Right hindlimb (tissue), 1 donor: Measurements from ENCODE around the gene KIAA1328.
"Not testable (repeated sequence)": the region's sequence is repeated elsewhere in the genome, so short reads cannot be mapped to it uniquely, and the experiment has no call there.

Source experiments
- DNase-seq: peaks from one replicate; pipeline ENCODE4 v3.0.0-alpha.2; 2018

Gene KIAA1328

DNA sequence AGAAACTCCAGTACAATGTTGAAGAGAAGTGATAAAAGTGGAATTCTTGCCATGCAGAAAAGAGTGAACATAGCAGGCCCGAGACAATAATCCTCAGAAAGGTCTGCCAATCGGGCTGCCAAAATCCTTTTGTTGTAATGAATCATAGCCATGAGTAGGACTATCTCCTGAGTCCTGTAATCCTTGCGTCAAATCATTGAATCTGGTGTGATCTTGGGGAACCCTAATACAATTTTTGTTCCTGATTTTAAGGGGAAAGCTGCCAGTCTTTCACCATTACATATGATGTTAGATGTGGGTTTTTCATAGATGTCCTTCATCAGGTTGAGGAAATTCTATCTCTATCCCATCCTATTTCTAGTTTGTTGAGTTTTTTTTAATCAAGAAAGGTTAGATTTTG lies 2.4 kb upstream of the KIAA1328 start:
- no peak for DNase-seq

DNA sequence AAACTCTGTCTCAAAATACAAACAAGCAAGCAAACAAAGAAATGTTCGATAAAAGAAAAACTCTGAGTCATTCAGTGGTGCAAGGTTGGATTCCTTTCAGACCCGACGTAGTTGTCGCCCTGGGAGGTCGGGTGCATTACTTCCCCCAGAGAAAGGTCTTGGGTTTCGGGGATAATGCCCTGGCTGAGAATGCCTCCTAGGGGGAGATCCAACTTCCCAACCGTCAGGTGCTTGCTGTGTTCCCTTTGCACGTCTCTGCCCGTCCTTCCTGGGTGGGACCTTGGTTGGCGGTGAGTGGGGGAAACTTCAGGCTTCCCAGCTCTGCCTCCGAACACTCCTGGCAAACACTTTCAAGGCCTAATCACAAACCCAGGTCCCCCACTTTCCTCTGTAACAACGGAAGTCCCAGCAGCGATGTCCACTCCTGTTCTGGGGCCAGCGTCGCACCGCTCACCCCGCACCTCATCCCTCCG lies 734 bp upstream of the KIAA1328 start:
- no peak for DNase-seq

DNA sequence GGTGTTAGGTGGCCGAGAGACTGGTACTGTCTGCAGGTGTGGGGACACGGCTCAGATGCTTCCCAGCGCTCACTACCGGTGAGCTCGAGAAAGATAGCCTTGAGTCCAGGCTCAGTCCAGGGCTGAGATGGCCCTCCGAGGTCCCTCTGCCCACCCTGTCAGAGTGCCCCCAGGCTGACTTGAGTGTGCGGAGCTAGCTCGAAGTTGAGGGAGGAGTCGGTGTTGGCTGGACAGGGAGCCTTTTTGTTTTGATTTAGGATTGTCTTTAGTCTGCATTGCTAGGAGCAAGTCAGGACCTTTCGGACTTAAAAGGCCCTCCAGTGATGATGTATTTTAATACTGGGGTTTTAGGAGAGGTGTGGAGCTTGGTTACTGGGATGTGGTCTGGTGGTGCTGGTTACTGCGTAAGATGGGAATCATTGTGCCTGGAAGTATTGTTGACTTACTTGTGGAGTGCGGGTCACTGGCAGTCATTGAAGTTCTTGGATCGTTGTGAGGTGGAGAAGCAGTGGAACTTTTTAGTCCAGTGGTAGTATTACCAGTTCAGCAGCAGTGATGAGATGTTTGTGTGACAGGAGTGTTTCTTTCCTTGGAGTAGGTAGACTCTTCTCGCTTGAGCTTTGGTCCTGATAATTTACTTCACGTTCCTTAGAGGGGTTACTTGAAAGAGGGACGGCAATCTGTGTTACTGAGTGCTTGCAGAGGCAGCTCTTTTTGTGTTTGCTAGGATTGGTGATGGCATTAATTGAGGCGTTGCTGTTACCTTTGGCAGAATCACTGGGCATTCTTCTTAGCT lies 633 bp downstream of the KIAA1328 start:
- DNase-seq, result peak; percentile 18

- no peak for DNase-seq
Measured at GRCh38 chr18:36830158-36830495, 1.2 kb downstream of the KIAA1328 start.

DNA sequence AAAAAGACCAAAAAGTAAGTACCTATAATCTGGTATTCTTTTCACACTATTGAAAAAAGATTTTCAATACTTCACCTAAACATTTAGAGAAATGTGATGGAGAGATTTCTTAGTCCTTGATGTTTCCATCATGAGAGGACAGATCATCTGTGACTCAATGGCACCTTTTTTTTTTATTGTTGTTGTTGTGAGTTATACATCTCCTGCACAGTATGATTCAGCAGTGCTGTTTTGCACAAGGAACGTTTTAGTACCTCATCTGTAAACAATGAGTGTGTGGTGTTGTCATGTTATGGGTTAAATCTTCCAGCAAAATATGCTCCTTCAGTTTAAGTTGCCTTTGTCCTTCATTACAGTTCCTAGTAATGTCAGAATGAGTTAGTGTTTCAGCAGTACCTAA lies 2.2 kb downstream of the KIAA1328 start:
- DNase-seq, result no peak

DNA sequence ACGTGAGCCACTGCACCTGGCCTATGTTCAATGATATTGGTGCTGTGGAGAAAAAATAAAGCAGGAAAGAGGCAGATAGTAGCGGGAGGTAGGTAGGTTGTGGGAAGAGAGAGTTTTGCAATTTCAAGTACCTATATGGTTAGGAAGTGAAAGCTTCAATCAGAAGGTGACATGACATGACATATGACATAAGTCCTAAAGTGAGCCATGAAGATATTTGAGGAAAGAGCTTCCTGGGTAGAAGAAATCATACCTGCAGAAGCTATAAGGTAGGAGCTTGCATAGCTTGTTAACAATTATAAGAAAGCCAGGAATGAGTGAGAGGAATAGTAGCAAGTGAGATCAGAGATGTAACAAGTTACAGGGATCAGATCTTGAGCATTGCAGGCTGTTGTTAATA lies 4.2 kb downstream of the KIAA1328 start:
- no peak for DNase-seq

- DNase-seq, result no peak
Measured at GRCh38 chr18:36835927-36836326, 7.0 kb downstream of the KIAA1328 start.

DNA sequence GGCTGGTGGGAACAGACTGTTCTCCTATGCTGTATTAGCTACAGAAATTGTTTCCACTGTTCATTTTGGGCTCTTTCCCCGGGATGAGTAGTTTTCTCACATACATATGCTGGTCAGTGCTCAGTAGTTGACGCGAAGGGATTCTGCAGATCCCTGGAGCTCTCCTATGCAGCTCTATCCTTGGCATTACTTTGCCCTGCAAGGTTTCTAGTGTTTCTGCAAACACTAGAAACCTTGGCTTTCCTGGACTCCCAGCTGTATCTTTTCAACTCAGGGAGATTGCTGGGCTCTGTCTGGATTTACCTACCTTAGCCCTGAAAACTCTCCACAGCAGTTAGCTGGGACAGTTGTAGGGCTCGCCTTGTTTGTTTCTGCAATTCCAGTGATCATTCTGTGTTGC lies 10.9 kb downstream of the KIAA1328 start:
- no peak for DNase-seq

GRCh38 chr18:36843199-36843598 lies 14.3 kb downstream of the KIAA1328 start:
- no peak for DNase-seq

- DNase-seq, result no peak
Measured at GRCh38 chr18:36843784-36844183, 14.9 kb downstream of the KIAA1328 start.

GRCh38 chr18:36848609-36849008 lies 19.7 kb downstream of the KIAA1328 start:
- no peak for DNase-seq

GRCh38 chr18:36849288-36850006 lies 20.5 kb downstream of the KIAA1328 start:
- DNase-seq, result no peak

GRCh38 chr18:36850527-36851201 lies 21.7 kb downstream of the KIAA1328 start:
- no peak for DNase-seq

GRCh38 chr18:36851202-36851590 lies 22.3 kb downstream of the KIAA1328 start:
- no peak for DNase-seq

DNA sequence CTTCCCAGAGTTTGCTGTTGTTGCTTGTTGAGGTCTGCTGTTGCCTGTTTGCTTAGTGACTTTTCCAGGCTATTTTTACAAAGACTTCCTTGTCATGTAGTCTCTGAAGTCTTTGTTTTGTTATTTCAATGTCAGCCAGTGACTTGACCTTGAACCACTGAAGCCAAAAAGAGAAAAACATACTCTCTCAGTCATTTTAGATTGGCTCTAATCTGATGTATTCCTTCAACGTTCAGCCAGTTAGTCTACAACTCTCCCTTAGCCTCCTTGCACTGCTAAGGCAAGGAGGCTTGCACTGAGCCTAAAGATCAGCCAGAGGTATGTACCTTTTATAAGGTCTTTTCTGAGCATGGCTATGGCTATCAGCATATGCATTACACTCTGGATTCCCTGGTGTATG lies 27.9 kb downstream of the KIAA1328 start:
- DNase-seq, result no peak

DNA sequence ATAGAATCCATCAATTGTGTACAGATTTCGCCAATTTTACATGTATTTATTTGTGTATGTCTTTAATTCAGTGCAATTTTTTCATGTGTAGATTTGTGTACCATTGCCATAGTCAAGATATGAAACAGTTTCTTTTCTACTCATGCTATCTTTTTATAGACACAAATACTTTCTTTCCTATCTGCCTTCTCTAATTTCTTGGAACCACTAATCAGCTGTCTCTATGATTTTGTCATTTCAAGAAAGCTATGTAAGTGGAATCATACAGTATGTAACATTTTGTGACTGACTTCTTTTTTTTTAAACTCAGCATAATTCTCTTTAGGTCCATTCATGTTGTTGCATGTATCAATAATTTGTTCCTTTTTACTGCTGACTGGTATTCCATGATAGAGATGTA lies 33.3 kb downstream of the KIAA1328 start:
- DNase-seq, result no peak

DNA sequence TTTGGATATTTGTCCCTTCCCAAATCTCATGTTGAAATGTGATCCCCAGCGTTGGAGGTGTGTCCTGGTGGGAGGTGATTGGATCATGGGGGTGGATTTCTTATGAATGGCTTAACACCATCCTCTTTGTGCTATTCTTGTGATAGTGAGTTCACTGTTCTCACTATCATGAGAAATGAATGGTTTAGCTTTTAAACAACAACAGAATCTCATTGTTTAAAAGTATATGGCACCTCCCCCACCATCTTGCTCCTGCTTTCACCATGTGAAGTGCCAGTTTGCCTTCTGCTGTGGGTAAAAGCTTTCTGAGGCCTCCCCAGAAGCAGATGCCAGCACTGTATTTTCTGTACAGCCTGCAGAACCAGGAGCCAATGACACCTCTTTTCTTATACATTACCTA lies 38.1 kb downstream of the KIAA1328 start:
- DNase-seq, result no peak

DNA sequence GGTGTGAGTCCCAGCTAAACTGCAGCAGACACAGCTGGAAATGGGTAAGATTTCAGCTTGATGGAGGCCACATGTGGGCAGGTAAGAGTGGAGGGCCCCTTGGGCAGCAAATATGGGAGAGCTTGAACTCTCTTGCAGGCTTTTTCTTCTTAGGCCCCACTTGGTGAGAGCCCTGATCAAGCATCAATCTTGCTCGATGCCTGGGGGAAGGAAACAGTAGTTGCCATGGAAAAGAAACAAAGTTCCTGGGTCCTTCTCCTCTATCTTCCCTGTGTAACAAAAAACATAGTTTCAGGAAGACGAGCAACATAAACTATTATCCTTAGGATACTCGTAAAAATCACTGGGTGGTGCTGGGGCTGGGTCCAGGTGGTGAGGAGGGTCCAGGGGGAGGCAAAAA lies 42.9 kb downstream of the KIAA1328 start:
- DNase-seq, result no peak

DNA sequence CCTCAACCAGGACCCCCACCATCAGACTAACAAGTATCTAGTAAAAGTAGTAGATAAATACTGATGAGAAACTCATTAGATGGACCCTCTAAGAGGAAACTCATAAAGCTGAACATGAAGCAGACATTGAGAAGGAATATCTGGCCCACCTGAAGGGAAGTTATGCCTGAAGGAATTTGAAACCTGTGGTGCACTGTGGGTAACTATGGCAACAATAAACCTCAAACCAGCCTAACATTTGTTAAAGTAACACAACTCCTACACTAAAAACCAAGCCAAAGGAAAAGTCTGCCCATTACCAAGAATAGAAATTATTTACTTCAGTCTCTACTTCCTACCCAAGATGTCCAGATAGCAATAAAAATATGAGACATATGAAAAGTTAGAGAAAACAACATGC lies 43.4 kb downstream of the KIAA1328 start:
- no peak for DNase-seq

- not testable (repeated sequence) for DNase-seq
Measured at GRCh38 chr18:36873826-36874225, 44.9 kb downstream of the KIAA1328 start.

GRCh38 chr18:36879796-36880195 lies 50.9 kb downstream of the KIAA1328 start:
- not testable (repeated sequence) for DNase-seq

- no peak for DNase-seq
Measured at GRCh38 chr18:36885981-36886380, 57.1 kb downstream of the KIAA1328 start.

- no peak for DNase-seq
Measured at GRCh38 chr18:36887114-36887513, 58.2 kb downstream of the KIAA1328 start.

- no peak for DNase-seq
Measured at GRCh38 chr18:36887864-36888263, 58.9 kb downstream of the KIAA1328 start.
